Measurements from ENCODE around the gene TCF7L1. TPM values are rescaled to one million over a fixed set of nuclear protein-coding genes. Genes with fewer than 3 reads are reported as not detected.
"Not testable (repeated sequence)": the region's sequence is repeated elsewhere in the genome, so short reads cannot be mapped to it uniquely, and the experiment has no call there.

The TCF7L1 gene
- polyA plus RNA-seq, 1 donor (not counting 4 experiments of a cell fraction or from before 2014, with no cell fraction given): 1.0 TPM

GRCh38 chr2:85312404-85312803 is 179.2 kb downstream of the TCF7L1 start:
- Histone ChIP-seq H3K4me1 (ENCODE audit: control insufficient read depth, extremely low read depth, insufficient read depth, low read length) (peaks cover 12% of the 10 kb centered on the region), H3K27me3 (ENCODE audit: control insufficient read depth, extremely low read depth, insufficient read depth, low read length) (no peaks in the 10 kb centered on the region), H2AFZ (ENCODE audit: control insufficient read depth, low read length) (no peak overlapping the region), H3K9me3 (ENCODE audit: control insufficient read depth, low read depth, low read length) (no peaks in the 10 kb centered on the region), H3K79me2 (ENCODE audit: control insufficient read depth, insufficient read depth, low read length) (no peaks in the 10 kb centered on the region), H3K9me1 (ENCODE audit: control insufficient read depth, extremely low read depth, insufficient read depth, low read length) (no peaks in the 10 kb centered on the region), H3K4me2 (ENCODE audit: control insufficient read depth, extremely low read depth, insufficient read depth, low read depth, low read length) (peak overlapping the region; percentile 22), H3K27ac (ENCODE audit: control insufficient read depth, insufficient read depth, low read length) (peak overlapping the region; percentile 83), H3K9ac (ENCODE audit: control insufficient read depth, extremely low read depth, insufficient read depth, low read length) (peak overlapping the region; percentile 49), H3K36me3 (ENCODE audit: control insufficient read depth in 2 of 2, extremely low read depth in 1 of 2, insufficient read depth in 2 of 2, low read length in 2 of 2) (peaks cover 6 to 15% of the 10 kb centered on the region in 2 experiments), H4K20me1 (ENCODE audit: control insufficient read depth, extremely low read depth, insufficient read depth, low read length) (no peaks in the 10 kb centered on the region), H3K4me3 (ENCODE audit: control insufficient read depth in 2 of 3, extremely low read depth in 1 of 3, insufficient read depth in 2 of 3, low read depth in 1 of 3, low read length in 3 of 3) (no peak overlapping the region)
- dilution Hi-C loops (cut with MboI; ENCODE audit: extremely low pct_ligation_motif_present, low sequenced_read_pairs): loop anchor here (10.0 kb wide), 1 partner anchor 52 kb away; no protein-coding TSS in a partner anchor
- FAIRE-seq (no peak), DNase-seq (ENCODE audit: low read depth, low spot score) (no peak)
- TF ChIP-seq EZH2 (IDR thresholded peaks at IDR 0.05; ENCODE audit: low read length) (no peak), CTCF (optimal IDR thresholded peaks at IDR 0.05 in 1 of 3, IDR thresholded peaks at IDR 0.05 in 1 of 3, conservative IDR thresholded peaks at IDR 0.05 in 1 of 3; ENCODE audit: extremely low read depth in 1 of 3, insufficient read depth in 2 of 3, low read length in 3 of 3) (no peak)

- no peak overlapping the region for H2AFZ ChIP-seq (ENCODE audit: control insufficient read depth, low read length)
- FAIRE-seq (no peak), DNase-seq (ENCODE audit: low read depth, low spot score) (no peak)
- no peak overlapping the region for H3K4me3 ChIP-seq (ENCODE audit: control insufficient read depth in 2 of 3, extremely low read depth in 1 of 3, insufficient read depth in 2 of 3, low read depth in 1 of 3, low read length in 3 of 3)
- dilution Hi-C loops (cut with MboI; ENCODE audit: extremely low pct_ligation_motif_present, low sequenced_read_pairs): loop anchor here (10.0 kb wide), 1 partner anchor 50 kb away; no protein-coding TSS in a partner anchor
- TF ChIP-seq EZH2 (IDR thresholded peaks at IDR 0.05; ENCODE audit: low read length) (no peak), CTCF (optimal IDR thresholded peaks at IDR 0.05 in 1 of 3, IDR thresholded peaks at IDR 0.05 in 1 of 3, conservative IDR thresholded peaks at IDR 0.05 in 1 of 3; ENCODE audit: extremely low read depth in 1 of 3, insufficient read depth in 2 of 3, low read length in 3 of 3) (no peak)
- H3K9ac ChIP-seq (ENCODE audit: control insufficient read depth, extremely low read depth, insufficient read depth, low read length): no peak overlapping the region
- peaks cover 12% of the 10 kb centered on the region for H3K4me1 ChIP-seq (ENCODE audit: control insufficient read depth, extremely low read depth, insufficient read depth, low read length)
- H3K9me3 ChIP-seq (ENCODE audit: control insufficient read depth, low read depth, low read length): no peaks in the 10 kb centered on the region
- no peaks in the 10 kb centered on the region for H3K27me3 ChIP-seq (ENCODE audit: control insufficient read depth, extremely low read depth, insufficient read depth, low read length)
- H3K9me1 ChIP-seq (ENCODE audit: control insufficient read depth, extremely low read depth, insufficient read depth, low read length): no peaks in the 10 kb centered on the region
- no peak overlapping the region for H3K27ac ChIP-seq (ENCODE audit: control insufficient read depth, insufficient read depth, low read length)
- peaks cover 10 to 16% of the 10 kb centered on the region in 2 experiments for H3K36me3 ChIP-seq (ENCODE audit: control insufficient read depth in 2 of 2, extremely low read depth in 1 of 2, insufficient read depth in 2 of 2, low read length in 2 of 2)
- H3K79me2 ChIP-seq (ENCODE audit: control insufficient read depth, insufficient read depth, low read length): no peaks in the 10 kb centered on the region
- H4K20me1 ChIP-seq (ENCODE audit: control insufficient read depth, extremely low read depth, insufficient read depth, low read length): no peaks in the 10 kb centered on the region
- no peak overlapping the region for H3K4me2 ChIP-seq (ENCODE audit: control insufficient read depth, extremely low read depth, insufficient read depth, low read depth, low read length)
These were observed 181.7 kb downstream of the TCF7L1 start for GRCh38 chr2:85314884-85315242.

- H3K9me1 ChIP-seq (ENCODE audit: control insufficient read depth, extremely low read depth, insufficient read depth, low read length); H3K4me2 ChIP-seq (ENCODE audit: control insufficient read depth, extremely low read depth, insufficient read depth, low read depth, low read length); H3K79me2 ChIP-seq (ENCODE audit: control insufficient read depth, insufficient read depth, low read length); H2AFZ ChIP-seq (ENCODE audit: control insufficient read depth, low read length); H3K9me3 ChIP-seq (ENCODE audit: control insufficient read depth, low read depth, low read length); H3K4me3 ChIP-seq (ENCODE audit: control insufficient read depth in 2 of 3, extremely low read depth in 1 of 3, insufficient read depth in 2 of 3, low read depth in 1 of 3, low read length in 3 of 3); H3K27me3 ChIP-seq (ENCODE audit: control insufficient read depth, extremely low read depth, insufficient read depth, low read length); FAIRE-seq; H4K20me1 ChIP-seq (ENCODE audit: control insufficient read depth, extremely low read depth, insufficient read depth, low read length); H3K9ac ChIP-seq (ENCODE audit: control insufficient read depth, extremely low read depth, insufficient read depth, low read length); DNase-seq (ENCODE audit: low read depth, low spot score); H3K27ac ChIP-seq (ENCODE audit: control insufficient read depth, insufficient read depth, low read length): not testable (repeated sequence)
- H3K4me1 ChIP-seq (ENCODE audit: control insufficient read depth, extremely low read depth, insufficient read depth, low read length): peaks cover 12% of the 10 kb centered on the region
- H3K36me3 ChIP-seq (ENCODE audit: control insufficient read depth in 2 of 2, extremely low read depth in 1 of 2, insufficient read depth in 2 of 2, low read length in 2 of 2): peaks cover 16 to 25% of the 10 kb centered on the region in 2 experiments
- dilution Hi-C loops (cut with MboI; ENCODE audit: extremely low pct_ligation_motif_present, low sequenced_read_pairs): loop anchor here (10.0 kb wide), 1 partner anchor 49 kb away; no protein-coding TSS in a partner anchor
These were observed 182.7 kb downstream of the TCF7L1 start for GRCh38 chr2:85315921-85316320.

Data from keratinocyte (primary cell).